Caki2 (cell line): Measurements from ENCODE around the gene KRT74. TPM values are rescaled to one million over a fixed set of nuclear protein-coding genes. Genes with fewer than 3 reads are reported as not detected.

Source experiments
- DNase-seq: peaks from one replicate; pipeline ENCODE4 v3.0.0-alpha.2; 2015; ENCODE audit warnings: low read depth
- in situ Hi-C: cut with HindIII; loops from 2 replicates; pipeline ENCODE4 v1.10.0; 2016; ENCODE audit warnings: low sequenced_read_pairs, low pct_unique_long_range_greater_than_20kb, mixed read lengths
- total RNA-seq: library from RNA; depleted of rRNA; stranded (reverse); fragments of >200 nt; shearing (Covaris generic); gene quantifications from 2 replicates; pipeline ENCODE4 v1.2.3, GENCODE V29; 2014; ENCODE audit warnings: low replicate concordance; rRNA removed

KRT74 gene
- not detected in 2 replicates for total RNA-seq

DNA sequence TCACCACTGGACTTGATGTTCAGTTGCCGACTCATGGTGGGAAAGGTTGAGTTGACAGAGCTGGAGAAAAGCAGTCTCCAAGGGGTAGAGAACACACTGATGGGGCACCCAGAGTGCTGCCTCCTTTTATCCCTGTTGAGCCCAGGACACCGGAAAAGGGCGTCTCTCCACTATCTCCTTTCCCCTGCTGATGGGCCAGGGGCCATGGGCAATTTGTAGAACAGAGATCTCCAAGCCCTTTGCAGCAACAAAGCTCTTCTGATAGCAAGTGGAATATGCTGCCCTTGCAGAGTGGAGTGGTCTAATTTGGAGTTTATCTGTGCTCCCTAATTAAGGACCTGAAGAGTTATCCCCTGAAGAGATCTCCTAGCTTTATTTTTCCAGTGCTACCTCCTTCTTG lies at the start of gene KRT74:
TSS of gene KRT74 (minus strand) at position 101 of the 400 bp plus-strand sequence. CDS start at position 35, 66 bp downstream.
- DNase-seq = no peak
- in situ Hi-C loops = no loop called here

GRCh38 chr12:52622349-52622748 lies 48.7 kb upstream of the KRT74 start:
- no peak for DNase-seq
- in situ Hi-C loops = no loop called here

GRCh38 chr12:52618866-52619265 lies 45.2 kb upstream of the KRT74 start:
- in situ Hi-C loops = no loop called here
- no peak for DNase-seq

GRCh38 chr12:52618216-52618615 lies 44.6 kb upstream of the KRT74 start, which contains the start of gene KRT73:
Gene KRT73 (minus strand): TSS chr12:52618559. CDS start chr12:52618524, 35 bp downstream.
- no peak for DNase-seq
- in situ Hi-C loops = no loop called here

GRCh38 chr12:52617403-52617785 lies 43.8 kb upstream of the KRT74 start:
- in situ Hi-C loops = no loop called here
- DNase-seq = no peak

DNA sequence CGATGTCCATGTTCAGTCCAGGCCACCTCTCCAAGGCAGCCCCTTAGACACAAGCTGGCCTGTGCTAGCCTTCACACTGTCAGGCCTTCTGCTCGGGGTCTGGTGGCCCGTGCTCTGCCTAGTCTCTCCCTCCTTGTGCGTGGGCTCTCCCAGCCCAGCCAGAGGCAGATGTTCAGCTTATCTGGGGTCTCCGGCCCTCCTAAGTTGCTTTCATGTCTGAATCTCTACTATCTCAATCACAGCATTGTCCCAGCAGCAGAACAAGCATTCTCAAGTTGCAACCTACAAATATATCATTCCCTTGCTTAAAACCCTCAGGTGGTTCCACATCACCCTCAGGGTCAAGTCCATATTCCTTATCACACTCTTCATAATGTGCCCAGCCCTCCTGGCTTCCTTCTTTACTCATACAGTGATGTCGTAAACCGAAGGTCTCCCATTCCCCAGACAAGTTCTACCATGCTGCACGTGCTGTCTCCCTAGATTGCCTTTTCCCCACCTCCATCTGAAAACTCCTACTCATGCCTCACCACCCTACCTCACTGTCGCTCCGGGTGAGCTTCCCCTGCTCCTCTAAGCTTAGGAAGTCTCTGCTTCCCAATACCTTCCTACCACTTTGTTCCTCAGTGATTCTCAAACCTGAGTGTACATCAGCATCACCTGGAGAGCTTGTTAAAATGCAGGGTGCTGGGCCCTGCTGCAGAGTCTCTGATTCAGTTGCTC lies 43.2 kb upstream of the KRT74 start:
- in situ Hi-C loops = no loop called here

GRCh38 chr12:52615912-52616311 lies 42.3 kb upstream of the KRT74 start:
- DNase-seq = no peak
- in situ Hi-C loops = no loop called here

More for the DNA sequence above, 43.2 kb upstream of the KRT74 start:
- DNase-seq = no peak

- in situ Hi-C loops = no loop called here
- no peak for DNase-seq
Measured at GRCh38 chr12:52615208-52615868, 41.7 kb upstream of the KRT74 start.

GRCh38 chr12:52614381-52615207 lies 41.0 kb upstream of the KRT74 start:
- in situ Hi-C loops = no loop called here
- no peak for DNase-seq

- in situ Hi-C loops = no loop called here
- DNase-seq = no peak
Measured at GRCh38 chr12:52613384-52614030, 39.9 kb upstream of the KRT74 start.

GRCh38 chr12:52612431-52613383 lies 39.1 kb upstream of the KRT74 start:
- no peak for DNase-seq
- in situ Hi-C loops = no loop called here

DNA sequence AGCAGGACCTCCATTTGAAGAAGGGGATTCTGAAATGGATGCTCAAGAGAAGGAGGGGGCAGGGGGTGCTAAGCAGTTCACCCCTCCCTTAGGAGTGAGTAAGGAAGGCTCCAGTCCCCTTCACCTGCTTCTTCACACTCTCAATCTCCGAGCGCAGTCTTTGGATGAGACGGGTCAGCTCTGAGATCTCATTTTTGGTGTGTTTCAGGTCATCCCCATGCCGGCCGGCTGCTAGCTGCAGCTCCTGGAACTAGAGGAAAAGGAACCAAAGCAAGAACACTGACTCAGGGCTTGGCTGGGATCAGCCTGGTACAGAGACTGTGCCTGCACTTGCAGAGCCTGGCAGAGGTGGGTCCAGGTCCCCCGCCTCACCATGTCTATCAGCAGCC lies 37.4 kb upstream of the KRT74 start:
- in situ Hi-C loops = no loop called here
- no peak for DNase-seq

DNA sequence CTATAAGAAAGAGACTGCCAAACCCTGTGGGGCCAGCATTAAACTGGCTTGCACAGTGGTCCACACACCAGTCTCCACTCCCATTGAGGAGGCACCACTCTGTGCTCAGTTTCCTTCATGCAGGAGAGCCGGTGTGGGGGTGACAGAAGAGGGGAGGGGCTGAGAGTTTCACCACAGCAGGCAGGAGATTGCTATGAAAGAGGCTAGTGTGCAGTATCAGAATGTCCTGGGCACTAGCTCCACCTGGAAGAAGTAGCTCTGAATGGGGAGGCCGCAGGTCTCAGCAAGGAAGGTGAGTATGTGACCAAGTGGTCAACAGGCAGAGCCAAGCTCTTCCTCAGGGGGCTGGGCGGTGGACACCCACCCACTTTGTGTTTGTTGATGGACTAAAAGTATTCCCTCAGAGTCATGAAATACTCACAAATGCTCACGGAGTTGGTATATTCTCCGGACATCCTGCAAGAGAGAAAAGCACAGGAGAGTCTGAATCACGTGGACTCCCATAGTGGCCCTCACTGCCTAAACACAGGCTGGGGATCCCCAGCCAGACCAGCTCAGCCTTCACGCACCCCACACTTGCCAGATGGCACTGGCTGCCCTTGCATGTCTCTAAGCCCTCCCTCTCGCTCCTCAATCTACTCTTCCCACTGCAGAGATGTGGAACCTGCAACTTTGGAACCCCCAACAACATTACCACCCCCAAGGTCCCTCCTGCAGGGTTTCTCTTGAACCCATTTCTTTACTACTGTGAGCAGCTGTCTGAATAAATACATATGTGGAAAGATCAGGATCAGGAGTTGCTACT lies 35.4 kb upstream of the KRT74 start:
- in situ Hi-C loops = no loop called here
- no peak for DNase-seq

DNA sequence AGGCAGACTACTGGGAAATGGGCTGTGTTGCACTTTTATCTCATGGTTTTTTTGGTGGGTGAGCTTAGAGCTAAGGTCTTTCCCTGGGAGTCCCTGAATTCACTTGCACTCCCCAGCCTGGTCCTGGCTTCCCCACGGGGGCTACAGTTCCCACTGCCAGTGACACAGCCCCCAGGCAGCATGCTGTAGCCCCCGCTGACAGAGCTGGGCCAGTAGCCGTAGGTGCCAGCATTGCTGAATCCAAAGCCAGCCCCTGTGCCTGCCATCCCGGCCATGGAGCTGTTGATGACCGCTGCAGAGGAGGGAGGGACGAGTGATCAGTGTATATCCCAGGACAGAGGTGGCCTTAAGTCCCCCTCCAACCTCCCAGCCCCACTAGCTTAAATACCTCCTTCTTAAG lies 34.5 kb upstream of the KRT74 start:
- in situ Hi-C loops = no loop called here
- no peak for DNase-seq

GRCh38 chr12:52607314-52607713 lies 33.7 kb upstream of the KRT74 start:
- in situ Hi-C loops = no loop called here
- DNase-seq = no peak

- no peak for DNase-seq
- in situ Hi-C loops = no loop called here
Measured at GRCh38 chr12:52606581-52607218, 33.1 kb upstream of the KRT74 start.
